AG09309 (cell line): Measurements from ENCODE around the gene TENT5C.

Experiments used
- DNase-seq: peaks from one replicate; pipeline ENCODE4 v3.0.0-alpha.2; 2010; ENCODE audit warnings: low read depth
- H3K4me3 ChIP-seq: 2 replicates; pipeline ENCODE4 v1.5.1; 2011; ENCODE audit warnings: mild to moderate bottlenecking, low read depth, low read length, moderate library complexity; ENCODE audit not compliant: control insufficient read depth
- TF ChIP-seq, protein P1 (sequence below): IDR thresholded peaks from 2 replicates; pipeline ENCODE4 v1.5.1; 2011; ENCODE audit warnings: mild to moderate bottlenecking, low read depth, low read length, inconsistent platforms; ENCODE audit not compliant: insufficient read depth, control insufficient read depth; ENCODE audit errors: missing control alignments

TENT5C gene

GRCh38 chr1:117660271-117660965, 54.6 kb downstream of the TENT5C start:
- no peak overlapping the region for H3K4me3 ChIP-seq
- TF ChIP-seq, protein P1, sequence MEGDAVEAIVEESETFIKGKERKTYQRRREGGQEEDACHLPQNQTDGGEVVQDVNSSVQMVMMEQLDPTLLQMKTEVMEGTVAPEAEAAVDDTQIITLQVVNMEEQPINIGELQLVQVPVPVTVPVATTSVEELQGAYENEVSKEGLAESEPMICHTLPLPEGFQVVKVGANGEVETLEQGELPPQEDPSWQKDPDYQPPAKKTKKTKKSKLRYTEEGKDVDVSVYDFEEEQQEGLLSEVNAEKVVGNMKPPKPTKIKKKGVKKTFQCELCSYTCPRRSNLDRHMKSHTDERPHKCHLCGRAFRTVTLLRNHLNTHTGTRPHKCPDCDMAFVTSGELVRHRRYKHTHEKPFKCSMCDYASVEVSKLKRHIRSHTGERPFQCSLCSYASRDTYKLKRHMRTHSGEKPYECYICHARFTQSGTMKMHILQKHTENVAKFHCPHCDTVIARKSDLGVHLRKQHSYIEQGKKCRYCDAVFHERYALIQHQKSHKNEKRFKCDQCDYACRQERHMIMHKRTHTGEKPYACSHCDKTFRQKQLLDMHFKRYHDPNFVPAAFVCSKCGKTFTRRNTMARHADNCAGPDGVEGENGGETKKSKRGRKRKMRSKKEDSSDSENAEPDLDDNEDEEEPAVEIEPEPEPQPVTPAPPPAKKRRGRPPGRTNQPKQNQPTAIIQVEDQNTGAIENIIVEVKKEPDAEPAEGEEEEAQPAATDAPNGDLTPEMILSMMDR = no peak
- no peak for DNase-seq

- H3K4me3 ChIP-seq = no peak overlapping the region
- no peak for DNase-seq
- TF ChIP-seq, protein P1 = no peak
Observed at GRCh38 chr1:117661027-117661426, 55.2 kb downstream of the TENT5C start.

DNA sequence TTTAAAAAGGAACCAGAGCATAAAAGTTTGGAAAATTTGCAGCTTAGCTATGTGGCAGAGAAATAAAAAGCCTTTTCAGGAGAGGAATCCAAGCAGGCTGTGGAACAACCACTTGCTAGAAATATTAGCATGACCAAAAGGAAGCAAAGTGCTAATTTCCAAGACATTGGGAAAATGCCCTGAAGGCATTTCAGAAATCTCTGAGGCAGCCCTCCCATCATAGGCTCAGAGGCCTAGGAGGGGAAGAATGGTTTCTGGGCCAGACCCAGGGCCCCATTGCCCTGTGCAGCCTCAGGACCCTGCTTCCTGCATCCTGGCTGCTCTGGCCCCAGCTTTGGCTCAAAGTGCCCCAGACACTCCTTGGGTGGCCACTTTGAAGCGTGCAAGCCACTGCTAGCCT, 56.8 kb downstream of the TENT5C start:
- H3K4me3 ChIP-seq = no peak overlapping the region
- no peak for DNase-seq
- TF ChIP-seq, protein P1 = no peak

DNA sequence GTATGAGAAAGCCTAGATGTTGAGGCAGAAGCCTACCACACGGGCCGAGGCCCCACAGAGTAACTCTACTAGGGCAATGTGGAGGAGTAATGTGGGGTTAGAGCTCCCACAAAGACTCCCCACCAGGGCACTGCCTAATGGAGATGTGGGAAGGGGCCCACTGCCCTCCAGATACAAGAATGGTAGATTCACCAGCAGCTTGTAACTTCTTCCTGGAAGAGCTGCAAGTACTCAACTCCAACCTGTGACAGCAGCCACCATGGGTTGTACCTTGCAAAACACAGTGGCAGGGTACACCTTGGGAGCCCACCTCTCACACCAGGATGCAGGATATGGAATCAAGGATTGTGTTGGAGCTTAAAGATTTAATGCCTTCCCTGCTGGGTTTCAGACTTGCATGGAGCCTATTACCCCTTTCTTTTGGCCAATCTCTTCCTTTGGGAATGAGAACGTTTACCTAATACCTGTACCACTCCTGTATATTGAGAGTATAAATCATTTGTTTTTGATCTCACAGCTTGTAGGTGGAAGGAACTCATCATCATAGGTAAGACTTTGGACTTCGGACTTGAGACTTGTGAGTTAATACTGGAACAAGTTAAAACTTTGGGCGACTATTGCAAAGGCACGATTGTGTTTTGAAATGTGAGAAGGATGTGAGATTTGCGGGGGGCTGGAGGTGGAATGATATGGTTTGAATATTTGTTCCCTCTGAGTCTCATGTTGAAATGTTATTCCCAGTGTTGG, 57.5 kb downstream of the TENT5C start:
- no peak for DNase-seq
- no peak overlapping the region for H3K4me3 ChIP-seq
- TF ChIP-seq, protein P1 = no peak

DNA sequence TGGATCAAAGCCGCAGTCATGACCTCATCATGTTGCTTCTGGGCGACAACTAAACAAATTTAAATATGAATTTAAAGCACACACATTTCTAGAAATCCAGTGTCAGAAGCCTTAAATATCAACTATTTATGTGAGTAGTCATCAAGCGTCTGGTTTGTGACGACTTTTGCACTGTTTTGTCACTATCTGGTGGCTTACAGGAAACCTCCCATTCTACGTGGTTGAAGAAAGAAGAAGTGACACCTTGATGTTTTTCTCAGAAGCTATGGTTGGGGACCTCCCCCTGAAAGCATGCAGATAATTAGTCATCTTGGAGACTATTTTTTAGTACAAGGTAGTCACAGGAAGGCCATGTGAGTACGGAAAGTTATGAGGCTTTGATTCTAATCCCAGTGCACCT, 58.5 kb downstream of the TENT5C start:
- DNase-seq = no peak
- H3K4me3 ChIP-seq = no peak overlapping the region
- TF ChIP-seq, protein P1 = no peak

DNA sequence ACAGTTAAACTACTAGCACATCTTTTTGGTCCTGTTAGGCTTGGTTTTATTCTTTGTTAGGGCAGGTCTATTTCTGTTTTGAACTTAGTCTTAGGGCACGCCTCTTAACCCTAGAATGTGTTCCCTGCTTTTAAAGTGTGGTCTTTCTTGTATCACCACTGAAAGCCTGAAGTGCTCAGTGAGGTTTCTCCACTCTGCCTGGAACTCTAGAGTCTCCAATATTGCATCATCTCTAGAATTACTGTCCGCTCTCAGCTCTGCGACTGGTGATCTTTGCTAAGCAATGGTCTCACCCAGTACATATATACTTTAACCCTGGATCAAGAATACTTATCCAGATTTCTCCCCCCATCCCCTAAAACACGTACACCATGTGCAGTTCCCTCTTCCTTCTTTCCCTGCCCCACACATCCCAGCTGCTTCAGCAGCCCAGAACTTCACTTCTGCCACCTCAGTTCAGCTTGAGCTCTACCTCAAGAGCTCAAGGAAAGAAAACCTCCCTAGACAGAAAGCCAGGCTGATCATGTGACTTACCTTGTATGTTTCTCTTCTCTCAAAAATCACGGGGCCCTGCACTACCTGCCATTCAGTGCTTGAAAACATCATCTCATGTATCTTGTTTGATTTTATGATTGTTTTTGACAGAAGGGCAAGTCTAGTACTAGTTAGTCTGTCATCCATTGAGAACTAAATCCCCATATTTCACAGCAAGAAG, 59.9 kb downstream of the TENT5C start:
- H3K4me3 ChIP-seq = no peak overlapping the region
- TF ChIP-seq, protein P1 = no peak
- DNase-seq = no peak
